IMR-90 (cell line): ENCODE data around the gene CDH22. TPM values are rescaled to one million over a fixed set of nuclear protein-coding genes. Genes with fewer than 3 reads are reported as not detected.
A peak's percentile ranks its signal among the peaks of the same experiment; 100 is the strongest.

Experiments
- ATAC-seq: fragments of 200-7000 bp; cut with Tn5 transposase; 2 replicates; pipeline ENCODE4 v1.9.1; 2020; ENCODE audit warnings: low read depth, mild to moderate bottlenecking, moderate library complexity
- BruUV-seq: library from RNA; stranded (reverse); fragments of 400-500 nt; replicated peaks from 2 replicates; lab custom pipeline; 2021; lab: Mats Ljungman, UMichigan
- CTCF ChIA-PET: fragments of 300-600 bp; formaldehyde crosslinking; extraction: SDS; loops from one replicate; lab custom pipeline; 2021; ENCODE audit warnings: antibody characterized with exemption; lab: Yijun Ruan, JAX
- POLR2A ChIA-PET: fragments of 300-600 bp; sonication (Branson Sonifier 250); formaldehyde crosslinking; loops from one replicate; lab custom pipeline; 2022; ENCODE audit warnings: antibody characterized with exemption; ENCODE audit not compliant: unreplicated experiment; lab: Charles Lee
- DNase-seq: peaks from one replicate; pipeline ENCODE4 v3.0.0; 2013
- H2AFZ ChIP-seq: replicated peaks from 2 replicates; pipeline ENCODE3; 2013; ENCODE audit warnings: low read length, mild to moderate bottlenecking; ENCODE audit not compliant: poor library complexity
- H2AK5ac ChIP-seq: 2 replicates; pipeline ENCODE4 v1.6.1; 2013; ENCODE audit warnings: low read depth, low read length, inconsistent platforms
- H2AK9ac ChIP-seq: replicated peaks from 2 replicates; pipeline ENCODE3; 2013; ENCODE audit warnings: mild to moderate bottlenecking, low read depth, low read length, moderate library complexity; ENCODE audit not compliant: poor library complexity
- H2BK120ac ChIP-seq: 2 replicates; pipeline ENCODE4 v1.6.1; 2013; ENCODE audit warnings: low read depth, low read length, inconsistent platforms
- H2BK15ac ChIP-seq: 3 replicates; pipeline ENCODE4 v1.6.1; 2013; ENCODE audit warnings: low read depth, low read length, inconsistent platforms
- H2BK20ac ChIP-seq: 2 replicates; pipeline ENCODE4 v1.6.1; 2013; ENCODE audit warnings: low read depth, mild to moderate bottlenecking, inconsistent platforms, low read length, moderate library complexity
- H2BK5ac ChIP-seq: 2 replicates; pipeline ENCODE4 v1.6.1; 2013; ENCODE audit warnings: mild to moderate bottlenecking, low read depth, low read length, inconsistent platforms; ENCODE audit not compliant: poor library complexity, severe bottlenecking
- H3K14ac ChIP-seq: replicated peaks from 2 replicates; pipeline ENCODE4 v1.6.1; 2013; ENCODE audit warnings: low read depth, low read length, inconsistent platforms
- H3K18ac ChIP-seq: 2 replicates; pipeline ENCODE4 v1.6.1; 2013; ENCODE audit warnings: low read depth, low read length, control low read depth
- H3K23ac ChIP-seq: 2 replicates; pipeline ENCODE4 v1.6.1; 2013; ENCODE audit warnings: low read depth, low read length, inconsistent platforms
- H3K27ac ChIP-seq: 2 replicates; pipeline ENCODE4 v1.5.1; 2013; ENCODE audit warnings: mild to moderate bottlenecking, control low read depth, low read length; ENCODE audit not compliant: insufficient read depth
- H3K27me3 ChIP-seq: 2 replicates; pipeline ENCODE4 v1.6.1; 2013; ENCODE audit warnings: low read length; ENCODE audit not compliant: control insufficient read depth, insufficient read depth
- H3K36me3 ChIP-seq: 2 replicates; pipeline ENCODE4 v1.6.1; 2013; ENCODE audit warnings: low read length, mixed read lengths; ENCODE audit not compliant: control insufficient read depth, insufficient read depth
- H3K4ac ChIP-seq: 2 replicates; pipeline ENCODE4 v1.6.1; 2013; ENCODE audit warnings: low read depth, low read length, inconsistent platforms
- H3K4me1 ChIP-seq: 2 replicates; pipeline ENCODE4 v1.6.1; 2013; ENCODE audit warnings: low read length, mixed read lengths; ENCODE audit not compliant: control insufficient read depth, insufficient read depth
- H3K4me2 ChIP-seq: 2 replicates; pipeline ENCODE4 v1.6.1; 2013; ENCODE audit warnings: low read depth, mild to moderate bottlenecking, control low read depth, low read length, moderate library complexity
- H3K4me3 ChIP-seq: 2 replicates; pipeline ENCODE4 v1.5.1; 2013; ENCODE audit warnings: low read depth, mild to moderate bottlenecking, control low read depth, low read length, moderate library complexity; ENCODE audit not compliant: insufficient read depth
- H3K56ac ChIP-seq: 2 replicates; pipeline ENCODE4 v1.6.1; 2013; ENCODE audit warnings: low read length, inconsistent platforms; ENCODE audit not compliant: insufficient read depth; ENCODE audit errors: extremely low read depth
- H3K79me1 ChIP-seq, 2 experiments: 2 replicates each; pipeline ENCODE4 v1.6.1; 2013; ENCODE audit warnings: low read length in 2 of 2, inconsistent platforms in 1 of 2, low read depth in 1 of 2
- H3K9ac ChIP-seq: 2 replicates; pipeline ENCODE4 v1.6.1; 2013; ENCODE audit warnings: low read depth, low read length, control low read depth
- H3K9me1 ChIP-seq: 2 replicates; pipeline ENCODE4 v1.6.1; 2013; ENCODE audit warnings: low read length, inconsistent platforms; ENCODE audit not compliant: insufficient read depth
- H3K9me3 ChIP-seq: 2 replicates; pipeline ENCODE4 v1.6.1; 2013; ENCODE audit warnings: low read length; ENCODE audit not compliant: control insufficient read depth, insufficient read depth
- H4K20me1 ChIP-seq: 2 replicates; pipeline ENCODE4 v1.6.1; 2013; ENCODE audit warnings: low read length, inconsistent platforms; ENCODE audit not compliant: insufficient read depth
- H4K5ac ChIP-seq: 2 replicates; pipeline ENCODE4 v1.6.1; 2013; ENCODE audit warnings: mild to moderate bottlenecking, low read depth, low read length, control low read depth
- H4K8ac ChIP-seq, 2 experiments: 2 replicates each; pipeline ENCODE4 v1.6.1; 2013; ENCODE audit warnings: low read depth in 2 of 2, low read length in 2 of 2, control low read depth in 1 of 2, inconsistent platforms in 1 of 2
- H4K91ac ChIP-seq: 2 replicates; pipeline ENCODE4 v1.6.1; 2013; ENCODE audit warnings: low read depth, low read length, inconsistent platforms; ENCODE audit not compliant: insufficient read depth
- BHLHE40 ChIP-seq: fragments of 150-350 bp; IDR thresholded peaks from 2 replicates; pipeline ENCODE4 v1.6.1; 2016; ENCODE audit warnings: mild to moderate bottlenecking, low read depth, low read length
- CHD1 ChIP-seq: IDR thresholded peaks from 2 replicates; pipeline ENCODE4 v1.6.1; 2012; ENCODE audit warnings: low read depth, low read length, improper control_type of control experiment
- CTCF ChIP-seq: conservative IDR thresholded peaks from 2 replicates; pipeline ENCODE4 v1.5.1; 2012; ENCODE audit warnings: mild to moderate bottlenecking, low read depth, low read length, improper control_type of control experiment
- FOS ChIP-seq: fragments of 150-350 bp; IDR thresholded peaks from 2 replicates; pipeline ENCODE4 v1.6.1; 2016; ENCODE audit warnings: low read depth, low read length
- MAFK ChIP-seq: IDR thresholded peaks from 2 replicates; pipeline ENCODE4 v1.6.1; 2012; ENCODE audit warnings: low read depth, low read length, improper control_type of control experiment
- MXI1 ChIP-seq: IDR thresholded peaks from 2 replicates; pipeline ENCODE4 v1.6.1; 2012; ENCODE audit warnings: low read depth, mild to moderate bottlenecking, low read length, moderate library complexity, borderline replicate concordance
- POLR2A ChIP-seq: IDR thresholded peaks from 2 replicates; pipeline ENCODE4 v1.6.1; 2012; ENCODE audit warnings: mild to moderate bottlenecking, low read depth, low read length
- RAD21 ChIP-seq: IDR thresholded peaks from 2 replicates; pipeline ENCODE4 v1.6.1; 2012; ENCODE audit warnings: low read length, improper control_type of control experiment
- SMC3 ChIP-seq: fragments of 150-350 bp; IDR thresholded peaks from 2 replicates; pipeline ENCODE4 v1.6.1; 2016; ENCODE audit warnings: low read depth, mild to moderate bottlenecking, antibody characterized with exemption, low read length, moderate library complexity
- WGBS, 2 experiments: methylation state at CpG; one replicate each; pipeline versions ENCODE4 v1.1.5 to v1.1.7; 2013; ENCODE audit warnings: missing lambda C conversion rate in 2 of 2; ENCODE audit not compliant: insufficient read length in 1 of 2; ENCODE audit errors: extremely low coverage in 2 of 2; 5-methylcytosine and 5-hydroxymethylcytosine counted together
- dilution Hi-C: fragments of 300-500 bp; cut with HindIII; formaldehyde crosslinking; loops from one replicate; pipeline ENCODE4 v1.14.3; 2018; ENCODE audit warnings: low sequenced_read_pairs; ENCODE audit not compliant: unreplicated experiment
- in situ Hi-C: fragments of 300-500 bp; cut with MboI; formaldehyde crosslinking; loops from 3 replicates; pipeline ENCODE4 v1.14.3; 2019; ENCODE audit warnings: low sequenced_read_pairs, inconsistent platforms, mixed read lengths
- intact Hi-C: fragments of 100-400 bp; cut with micrococcal nuclease; formaldehyde crosslinking; loops from 2 replicates; pipeline ENCODE4 v1.10.0; 2022
- polyA plus RNA-seq, 3 experiments: library from polyadenylated mRNA; depleted of rRNA; stranded (reverse); fragments of >200 nt; gene quantifications; 2 replicates each; pipeline ENCODE4 v1.2.3, GENCODE V29; 2012; ENCODE audit warnings: low replicate concordance in 1 of 3
- total RNA-seq: library from RNA; depleted of rRNA; stranded (reverse); fragments of >200 nt; gene quantifications from 2 replicates; pipeline ENCODE4 v1.2.3, GENCODE V29; 2012
- TF ChIP-seq, protein P1 (sequence below): fragments of 150-350 bp; IDR thresholded peaks from 2 replicates; pipeline ENCODE4 v1.6.1; 2017; ENCODE audit warnings: mild to moderate bottlenecking, antibody characterized with exemption, low read length, low read depth

Gene CDH22
- total and polyA plus RNA-seq, 2 of the 4 experiments (the other 2 are of a cell fraction), result not detected

DNA sequence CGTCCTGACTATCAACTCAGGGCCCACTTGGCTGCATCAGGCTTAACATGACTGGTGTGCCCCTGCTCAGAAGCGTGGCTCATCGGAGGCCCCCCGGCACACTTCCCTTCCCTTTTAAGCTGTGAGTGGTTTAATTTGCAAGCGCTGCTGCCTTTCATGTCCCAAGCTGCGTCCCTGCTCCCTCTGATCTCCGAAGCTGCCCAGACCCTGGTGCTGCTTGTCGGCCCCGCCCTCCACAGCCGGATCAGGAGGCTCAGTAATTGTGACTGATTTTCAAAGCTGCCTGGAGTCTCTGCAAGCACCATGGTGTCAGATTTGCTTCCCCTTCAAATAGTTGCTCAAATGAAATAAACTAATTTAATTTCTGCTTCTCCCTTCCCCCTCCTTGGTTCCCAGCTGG is 71.1 kb downstream of the CDH22 start:
- 0% methylated on average over 3 of the region's 10 CpGs; no CpG with 5 or more reads in 1 of the 2 experiments for WGBS, 2 experiments
- CTCF ChIA-PET, result no interaction called here
- no peak for DNase-seq

More for the DNA sequence above, 71.1 kb downstream of the CDH22 start:
- no peaks in the 10 kb centered on the region for H4K20me1 ChIP-seq
- H2BK20ac ChIP-seq, result no peak overlapping the region
- no peak overlapping the region for H4K91ac ChIP-seq
- no peaks in the 10 kb centered on the region for H3K9me1 ChIP-seq
- no peak for TF ChIP-seq FOS
- TF ChIP-seq MXI1, result no peak
- no peak for TF ChIP-seq MAFK
- TF ChIP-seq CHD1, result no peak
- no peak for TF ChIP-seq POLR2A
- TF ChIP-seq, protein P1, sequence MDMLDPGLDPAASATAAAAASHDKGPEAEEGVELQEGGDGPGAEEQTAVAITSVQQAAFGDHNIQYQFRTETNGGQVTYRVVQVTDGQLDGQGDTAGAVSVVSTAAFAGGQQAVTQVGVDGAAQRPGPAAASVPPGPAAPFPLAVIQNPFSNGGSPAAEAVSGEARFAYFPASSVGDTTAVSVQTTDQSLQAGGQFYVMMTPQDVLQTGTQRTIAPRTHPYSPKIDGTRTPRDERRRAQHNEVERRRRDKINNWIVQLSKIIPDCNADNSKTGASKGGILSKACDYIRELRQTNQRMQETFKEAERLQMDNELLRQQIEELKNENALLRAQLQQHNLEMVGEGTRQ, result no peak
- TF ChIP-seq CTCF, result no peak
- TF ChIP-seq BHLHE40, result no peak
- TF ChIP-seq RAD21, result no peak
- no peak for TF ChIP-seq SMC3
- H3K79me1 ChIP-seq, result no peaks in the 10 kb centered on the region
- no peak overlapping the region for H2BK120ac ChIP-seq
- H4K5ac ChIP-seq, result no peak overlapping the region
- no TSS peak for BruUV-seq
- H3K23ac ChIP-seq, result no peak overlapping the region
- no peak overlapping the region for H3K18ac ChIP-seq
- dilution Hi-C loops (no loop called here), in situ Hi-C loops (no loop called here), intact Hi-C loops (no loop called here)
- no peaks in the 10 kb centered on the region for H3K4me1 ChIP-seq
- H3K9me3 ChIP-seq, result no peaks in the 10 kb centered on the region
- no peak overlapping the region for H3K4me3 ChIP-seq
- H2BK15ac ChIP-seq, result no peak overlapping the region
- H4K8ac ChIP-seq, result no peak overlapping the region
- ATAC-seq, result no peak
- H3K14ac ChIP-seq, result no peak overlapping the region
- no peak overlapping the region for H3K27ac ChIP-seq
- H3K4ac ChIP-seq, result no peak overlapping the region
- H3K56ac ChIP-seq, result no peak overlapping the region
- no peaks in the 10 kb centered on the region for H3K36me3 ChIP-seq
- no peak overlapping the region for H3K9ac ChIP-seq
- no peak overlapping the region for H3K4me2 ChIP-seq
- peaks cover 3% of the 10 kb centered on the region for H3K27me3 ChIP-seq
- peak overlapping the region; percentile 15 for H2AFZ ChIP-seq
- H2BK5ac ChIP-seq, result no peak overlapping the region
- POLR2A ChIA-PET, result no interaction called here
- no peak overlapping the region for H2AK5ac ChIP-seq
- no peak overlapping the region for H2AK9ac ChIP-seq
